Heart left ventricle (tissue), 13 donors: ENCODE data around the gene RPS8.

Experiments
- CTCF ChIP-seq, 12 donors: fragments of 200-600 bp; sonication (generic) in 4 of 12; IDR thresholded peaks; one replicate each; pipeline versions ENCODE4 v1.5.0 to v1.8.0; 2018 to 2022; ENCODE audit warnings: antibody characterized with exemption in 12 of 12, mild to moderate bottlenecking in 5 of 12
- POLR2A ChIP-seq, 2 donors: fragments of 450-650 bp; IDR thresholded peaks; one replicate each; pipeline ENCODE4 v1.6.1; 2017; ENCODE audit warnings: antibody characterized with exemption in 2 of 2, mild to moderate bottlenecking in 2 of 2, moderate library complexity in 2 of 2
- donor health status: ischemic (EF 13 %, LVEDD 7.1; RV severe dilation, severe dysfunction).
- donor health status: DM: no; HTN: yes; CAD: no.
- donor health status: DM: no; HTN: no; CAD: no.
- donor health status: ischemic (EF 25% LVEDD 6.9; RV normal size, moderate dysfunction).
- donor health status: ischemic (EF 25% LVEDD 5.7; RV mildly dilated, moderate dysfunction).
- donor health status: ischemic (EF 35%, LVEDD 5.7; RV mildly dilated, moderate dysfunction).
- donor health status: nonischemic (EF 11% LVEDD 7.7; RV severe dilation, severe dysfunction).
- donor health status: DM: yes; HTN: yes; CAD: no.
- donor health status: PGD.
- donor health status: ischemic (EF 29% LVEDD 5.4; RV normal size, mild dysfunction).
- donor health status: nonischemic (EF 23%, LVEDD 6.1; RV moderate dilation, normal function).

GRCh38 chr1:44743211-44743610 lies 32.1 kb upstream of the RPS8 start:
- TF ChIP-seq CTCF (IDR thresholded peaks at IDR 0.05): no peak
- no peak for TF ChIP-seq POLR2A (IDR thresholded peaks at IDR 0.05)
